ENCODE results near the gene PCDHGA2.
"Not testable (repeated sequence)": the region's sequence is repeated elsewhere in the genome, so short reads cannot be mapped to it uniquely, and the experiment has no call there.

PCDHGA2 gene

GRCh38 chr5:141349917-141350619 lies 11.5 kb downstream of the PCDHGA2 start, which contains the start of gene PCDHGB1:
Gene PCDHGB1 (plus strand): TSS chr5:141350099. CDS start chr5:141350261, 162 bp downstream.
- no peak for DNase-seq

GRCh38 chr5:141351591-141351990 lies 13.0 kb downstream of the PCDHGA2 start:
- DNase-seq: no peak

DNA sequence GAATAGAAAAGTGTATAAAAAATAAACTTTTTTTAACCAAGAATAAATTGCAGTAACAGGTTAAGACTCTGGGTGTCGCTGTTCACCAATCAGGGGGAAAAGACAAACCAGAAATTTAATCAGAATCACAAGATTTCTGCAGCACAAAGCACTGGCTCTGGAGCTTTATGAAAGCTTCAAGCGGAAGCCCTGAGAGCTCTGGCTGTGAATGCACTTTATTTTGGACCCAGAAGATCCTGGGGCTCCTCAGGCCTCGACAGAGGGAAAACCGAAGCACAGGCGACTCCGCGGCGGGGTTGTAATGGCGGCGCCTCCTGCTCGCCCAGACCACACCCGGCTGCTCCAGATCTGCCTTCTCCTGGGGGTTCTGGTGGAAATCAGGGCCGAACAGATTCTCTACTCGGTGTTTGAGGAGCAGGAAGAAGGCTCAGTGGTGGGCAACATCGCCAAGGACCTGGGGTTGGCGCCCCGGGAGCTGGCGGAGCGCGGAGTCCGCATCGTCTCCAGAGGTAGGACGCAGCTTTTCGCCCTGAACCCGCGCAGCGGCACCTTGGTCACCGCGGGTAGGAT lies 16.4 kb downstream of the PCDHGA2 start, which contains the start of gene PCDHGA4:
PCDHGA4 (plus strand) TSS at position 122 of the 570 bp plus-strand sequence; CDS start at position 209, 87 bp downstream.
- DNase-seq: no peak

DNA sequence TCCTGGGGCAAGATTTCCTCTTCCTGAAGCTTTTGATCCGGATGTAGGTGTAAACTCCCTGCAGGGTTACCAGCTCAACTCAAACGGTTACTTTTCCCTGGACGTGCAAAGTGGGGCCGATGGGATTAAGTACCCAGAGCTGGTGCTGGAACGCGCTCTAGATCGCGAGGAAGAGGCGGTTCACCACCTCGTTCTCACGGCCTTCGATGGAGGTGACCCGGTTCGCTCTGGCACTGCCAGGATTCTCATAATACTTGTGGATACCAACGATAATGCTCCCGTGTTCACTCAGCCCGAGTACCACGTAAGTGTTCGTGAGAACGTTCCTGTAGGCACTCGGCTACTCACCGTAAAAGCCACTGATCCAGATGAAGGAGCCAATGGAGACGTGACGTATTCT lies 17.1 kb downstream of the PCDHGA2 start:
- DNase-seq: no peak

DNA sequence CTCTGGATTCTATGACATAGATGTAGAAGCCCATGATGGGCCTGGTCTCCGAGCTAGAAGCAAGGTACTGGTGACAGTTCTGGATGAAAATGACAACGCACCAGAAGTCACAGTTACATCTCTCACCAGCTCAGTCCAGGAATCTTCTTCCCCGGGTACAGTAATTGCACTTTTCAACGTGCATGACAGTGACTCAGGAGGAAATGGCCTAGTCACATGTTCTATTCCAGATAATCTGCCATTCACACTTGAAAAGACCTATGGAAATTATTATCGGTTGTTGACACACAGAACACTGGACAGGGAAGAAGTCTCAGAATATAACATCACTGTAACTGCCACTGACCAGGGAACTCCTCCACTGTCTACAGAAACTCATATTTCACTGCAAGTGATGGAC lies 17.6 kb downstream of the PCDHGA2 start:
- no peak for DNase-seq

- DNase-seq: no peak
These were observed 18.4 kb downstream of the PCDHGA2 start for GRCh38 chr5:141356950-141357349.

DNA sequence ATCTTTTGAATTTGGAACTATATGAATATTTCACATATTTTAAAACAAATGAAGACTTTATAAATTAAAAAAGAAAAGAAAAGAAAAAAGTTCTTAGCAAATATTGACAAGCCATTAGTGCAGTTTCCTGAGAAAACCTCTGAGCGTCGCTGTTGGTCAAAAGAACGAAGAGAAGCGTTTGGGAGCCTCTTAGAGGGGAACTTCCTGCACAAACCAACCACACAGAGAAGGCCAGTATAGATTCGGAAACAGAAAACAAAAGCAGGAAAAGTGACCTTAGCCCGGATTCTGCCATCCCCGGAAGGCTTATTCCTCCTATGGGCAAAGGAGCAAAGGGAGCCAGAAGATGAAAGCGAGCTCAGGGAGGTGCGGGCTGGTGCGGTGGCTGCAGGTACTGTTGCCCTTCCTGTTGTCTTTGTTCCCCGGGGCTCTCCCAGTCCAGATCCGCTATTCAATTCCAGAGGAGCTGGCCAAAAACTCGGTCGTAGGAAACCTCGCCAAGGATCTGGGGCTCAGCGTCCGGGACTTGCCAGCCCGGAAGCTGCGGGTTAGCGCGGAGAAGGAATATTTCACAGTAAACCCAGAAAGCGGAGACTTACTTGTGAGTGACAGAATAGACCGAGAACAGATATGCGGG lies 21.3 kb downstream of the PCDHGA2 start, which contains the start of gene PCDHGB2:
PCDHGB2 (plus strand) TSS at position 205 of the 637 bp plus-strand sequence; CDS start at position 347, 142 bp downstream.
- no peak for DNase-seq

GRCh38 chr5:141360685-141361084 lies 22.1 kb downstream of the PCDHGA2 start:
- DNase-seq: no peak

DNA sequence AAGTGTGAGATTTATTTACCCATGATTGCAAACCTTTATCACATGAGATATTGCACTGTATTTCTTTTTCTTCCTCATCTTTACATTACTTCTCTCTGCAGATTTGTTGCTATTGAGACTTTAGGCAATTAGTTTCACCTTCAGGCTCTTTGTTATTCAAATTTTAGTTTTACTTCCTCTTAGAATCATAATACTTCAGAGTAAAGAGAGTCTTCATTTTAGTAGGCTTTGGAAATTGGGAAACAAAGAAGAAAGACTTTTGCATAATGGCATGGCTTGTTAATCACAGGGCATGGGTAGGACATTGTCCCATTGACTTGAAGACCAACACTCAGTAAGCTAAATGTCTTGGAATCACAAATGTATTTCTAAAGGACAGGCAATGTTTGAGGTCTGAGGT lies 24.2 kb downstream of the PCDHGA2 start:
- DNase-seq: no peak

DNA sequence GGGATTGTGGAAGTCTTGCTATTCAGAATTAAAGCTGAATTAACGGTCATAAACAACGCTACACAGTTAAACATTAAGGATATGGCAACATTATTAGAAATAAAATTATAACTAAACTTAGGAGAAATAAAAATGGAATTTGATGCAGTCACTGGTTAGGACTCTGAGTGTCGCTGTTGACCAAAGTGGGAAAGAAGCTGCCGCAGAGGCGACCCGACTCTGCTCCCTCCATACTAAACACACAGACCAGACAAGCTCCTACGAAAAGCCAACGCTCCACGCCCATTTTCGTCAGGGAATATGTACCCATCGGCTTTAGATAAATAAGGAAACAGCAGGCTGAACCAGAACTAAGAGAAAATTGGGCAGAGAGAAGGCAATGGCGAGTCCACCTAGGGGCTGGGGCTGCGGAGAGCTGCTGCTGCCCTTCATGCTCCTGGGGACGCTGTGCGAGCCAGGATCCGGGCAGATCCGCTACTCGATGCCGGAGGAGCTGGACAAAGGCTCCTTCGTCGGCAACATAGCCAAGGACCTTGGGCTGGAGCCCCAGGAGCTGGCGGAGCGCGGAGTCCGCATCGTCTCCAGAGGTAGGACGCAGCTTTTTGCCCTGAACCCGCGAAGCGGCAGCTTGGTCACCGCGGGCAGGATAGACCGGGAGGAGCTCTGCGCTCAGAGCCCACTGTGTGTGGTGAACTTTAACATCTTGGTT lies 25.5 kb downstream of the PCDHGA2 start, which contains the start of gene PCDHGA5:
PCDHGA5 (plus strand) TSS at position 211 of the 709 bp plus-strand sequence; CDS start at position 380, 169 bp downstream.
- no peak for DNase-seq

- no peak for DNase-seq
These were observed 27.7 kb downstream of the PCDHGA2 start for GRCh38 chr5:141366016-141366896.

DNA sequence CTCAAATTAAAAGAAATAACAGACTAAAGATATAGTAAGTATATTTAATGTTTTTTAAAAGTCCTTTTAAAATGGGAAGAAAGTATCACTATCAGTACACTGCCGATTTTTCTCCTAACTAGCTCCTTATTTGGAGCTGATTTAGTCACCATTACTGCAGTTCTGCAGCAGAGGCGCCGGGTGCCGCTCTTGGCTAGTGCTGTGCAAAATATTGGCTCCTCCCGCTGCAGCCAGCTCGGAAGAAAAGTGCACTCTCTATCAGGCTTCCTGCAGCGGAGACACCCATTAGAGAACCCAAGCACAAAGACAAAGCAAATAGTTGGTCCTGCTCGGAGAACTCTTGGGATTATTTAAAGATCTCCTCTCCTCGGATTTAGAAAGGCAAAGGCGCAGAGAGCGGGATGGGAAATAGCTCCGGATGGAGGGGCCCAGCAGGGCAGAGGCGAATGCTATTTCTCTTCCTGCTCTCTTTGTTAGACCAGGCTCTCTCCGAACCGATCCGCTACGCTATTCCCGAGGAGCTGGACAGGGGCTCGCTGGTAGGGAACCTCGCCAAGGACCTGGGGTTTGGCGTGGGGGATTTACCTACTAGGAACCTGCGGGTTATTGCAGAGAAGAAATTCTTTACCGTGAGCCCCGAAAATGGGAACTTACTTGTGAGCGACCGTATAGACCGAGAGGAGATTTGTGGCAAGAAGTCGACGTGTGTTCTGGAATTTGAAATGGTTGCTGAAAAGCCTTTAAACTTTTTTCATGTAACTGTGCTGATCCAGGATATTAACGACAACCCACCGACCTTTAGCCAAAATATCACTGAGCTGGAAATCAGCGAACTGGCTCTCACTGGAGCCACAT lies 31.7 kb downstream of the PCDHGA2 start, which contains the start of gene PCDHGB3:
PCDHGB3 (plus strand) TSS at position 249 of the 855 bp plus-strand sequence; CDS start at position 402, 153 bp downstream.
- DNase-seq: no peak

DNA sequence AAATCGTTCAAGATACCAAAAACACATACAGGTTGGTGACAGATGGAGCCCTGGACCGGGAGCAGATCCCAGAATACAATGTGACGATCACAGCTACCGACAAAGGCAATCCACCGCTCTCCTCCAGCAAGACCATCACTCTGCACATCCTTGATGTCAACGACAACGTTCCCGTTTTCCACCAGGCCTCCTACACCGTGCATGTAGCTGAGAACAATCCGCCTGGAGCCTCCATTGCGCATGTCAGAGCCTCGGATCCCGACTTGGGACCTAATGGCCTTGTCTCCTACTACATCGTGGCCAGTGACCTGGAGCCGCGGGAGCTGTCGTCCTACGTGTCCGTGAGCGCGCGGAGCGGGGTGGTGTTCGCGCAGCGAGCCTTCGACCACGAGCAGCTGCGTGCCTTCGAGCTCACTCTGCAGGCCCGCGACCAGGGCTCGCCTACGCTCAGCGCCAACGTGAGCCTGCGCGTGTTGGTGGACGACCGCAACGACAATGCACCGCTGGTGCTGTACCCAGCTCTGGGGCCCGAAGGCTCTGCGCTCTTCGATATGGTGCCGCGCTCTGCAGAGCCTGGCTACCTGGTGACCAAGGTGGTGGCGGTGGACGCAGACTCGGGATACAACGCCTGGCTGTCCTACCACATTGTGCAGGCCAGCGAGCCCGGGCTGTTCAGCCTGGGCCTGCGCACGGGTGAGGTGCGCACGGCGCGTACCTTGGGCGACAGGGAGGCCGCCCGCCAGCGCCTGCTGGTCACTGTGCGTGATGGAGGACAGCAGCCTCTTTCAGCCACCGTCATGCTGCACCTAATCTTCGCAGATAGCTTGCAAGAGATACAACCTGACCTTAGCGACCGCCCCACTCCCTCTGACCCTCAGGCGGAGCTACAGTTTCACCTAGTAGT lies 33.3 kb downstream of the PCDHGA2 start:
- DNase-seq: no peak

DNA sequence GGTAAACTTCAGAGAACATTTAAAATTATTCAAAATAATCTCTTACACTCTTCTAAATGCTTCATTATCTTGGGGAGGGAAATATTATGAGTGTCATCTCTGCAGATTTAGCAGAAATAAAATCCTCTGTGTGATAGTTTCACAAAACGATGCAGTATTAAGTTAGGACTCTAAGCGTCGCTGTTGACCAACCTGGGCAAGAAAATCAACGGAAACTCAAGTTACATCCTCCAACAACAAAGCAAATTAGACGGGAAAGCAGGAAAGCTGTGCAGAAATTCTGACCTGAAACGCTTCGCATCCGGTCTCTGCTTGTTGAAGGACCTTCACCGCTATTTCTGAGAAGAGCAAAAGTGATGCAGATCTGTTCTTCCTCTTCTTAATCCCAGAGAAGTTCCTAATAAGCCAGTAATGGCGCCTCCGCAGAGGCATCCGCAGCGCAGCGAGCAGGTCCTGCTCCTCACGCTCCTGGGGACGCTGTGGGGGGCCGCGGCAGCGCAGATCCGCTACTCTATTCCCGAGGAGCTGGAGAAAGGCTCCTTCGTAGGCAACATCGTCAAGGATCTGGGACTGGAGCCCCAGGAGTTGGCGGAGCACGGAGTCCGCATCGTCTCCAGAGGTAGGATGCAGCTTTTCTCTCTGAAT lies 35.2 kb downstream of the PCDHGA2 start, which contains the start of gene PCDHGA6:
PCDHGA6 (plus strand) TSS at position 219 of the 645 bp plus-strand sequence; CDS start at position 412, 193 bp downstream.
- no peak for DNase-seq

- no peak for DNase-seq
These were observed 36.1 kb downstream of the PCDHGA2 start for GRCh38 chr5:141374627-141375026.

DNA sequence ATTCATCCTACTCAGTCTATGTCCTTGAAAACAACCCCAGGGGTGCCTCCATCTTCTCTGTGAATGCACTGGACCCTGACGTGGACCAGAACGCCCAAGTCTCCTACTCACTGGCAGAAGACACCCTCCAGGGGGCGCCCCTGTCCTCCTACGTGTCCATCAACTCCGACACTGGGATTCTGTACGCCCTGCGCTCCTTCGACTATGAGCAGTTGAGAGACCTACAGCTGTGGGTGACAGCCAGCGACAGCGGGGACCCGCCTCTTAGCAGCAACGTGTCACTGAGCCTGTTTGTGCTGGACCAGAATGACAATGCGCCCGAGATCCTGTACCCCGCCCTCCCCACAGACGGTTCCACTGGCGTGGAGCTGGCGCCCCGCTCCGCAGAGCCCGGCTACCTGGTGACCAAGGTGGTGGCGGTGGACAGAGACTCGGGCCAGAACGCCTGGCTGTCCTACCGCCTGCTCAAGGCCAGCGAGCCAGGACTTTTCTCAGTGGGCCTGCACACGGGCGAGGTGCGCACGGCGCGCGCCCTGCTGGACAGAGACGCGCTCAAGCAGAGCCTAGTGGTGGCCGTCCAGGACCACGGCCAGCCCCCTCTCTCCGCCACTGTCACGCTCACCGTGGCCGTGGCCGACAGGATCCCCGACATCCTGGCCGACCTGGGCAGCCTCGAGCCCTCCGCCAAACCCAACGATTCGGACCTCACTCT lies 37.0 kb downstream of the PCDHGA2 start:
- not testable (repeated sequence) for DNase-seq

- no peak for DNase-seq
These were observed 44.1 kb downstream of the PCDHGA2 start, which contains the start of gene PCDHGA7 for GRCh38 chr5:141382469-141383294. Gene PCDHGA7 (plus strand): TSS chr5:141382742. CDS start chr5:141382900, 158 bp downstream.
